Stimulated activated CD4-positive, alpha-beta T cell treated with anti-CD3 and anti-CD28 coated beads, Interleukin-1b, Interleukin-23, amount 100 ng/mL, for 48 hours (primary cell): Measurements from ENCODE around the gene RPS15.
"Not testable (repeated sequence)": the region's sequence is repeated elsewhere in the genome, so short reads cannot be mapped to it uniquely, and the experiment has no call there.

Source experiments
- DNase-seq: peaks from one replicate; pipeline ENCODE4 v3.0.0-alpha.2; 2020

Gene RPS15

DNA sequence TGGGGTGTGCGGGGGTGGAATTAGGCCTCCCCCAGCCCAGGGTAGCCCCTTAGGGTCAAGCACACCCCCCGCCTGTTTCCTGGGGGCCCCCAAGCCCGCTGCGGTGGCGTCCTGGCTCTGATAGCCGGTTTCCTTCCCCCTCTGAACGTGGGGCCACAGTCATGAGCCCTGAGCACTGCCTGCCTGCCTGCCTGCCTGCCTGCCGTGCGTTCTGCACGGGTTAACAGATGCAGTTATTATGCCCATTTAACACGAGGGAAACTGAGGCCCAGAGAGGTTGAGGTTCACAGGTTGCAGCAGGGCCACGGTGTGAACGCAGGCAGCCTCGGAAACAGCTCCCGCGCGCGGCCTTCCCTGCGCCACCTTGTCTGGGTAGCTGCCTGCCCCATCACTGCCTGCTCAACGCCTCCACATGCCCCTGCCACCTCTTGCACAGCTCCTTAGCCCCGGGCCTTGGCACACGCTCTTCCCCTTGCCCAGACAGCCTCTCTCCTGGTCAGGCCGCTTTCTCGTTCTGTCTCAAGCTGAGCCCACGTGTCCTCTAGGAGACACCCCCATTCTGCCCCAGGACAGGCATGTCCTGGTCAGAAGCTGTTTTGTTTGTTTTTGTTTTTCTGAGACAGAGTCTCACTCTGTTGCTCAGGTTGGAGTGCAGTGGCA is 35.7 kb upstream of the RPS15 start:
- no peak for DNase-seq

DNA sequence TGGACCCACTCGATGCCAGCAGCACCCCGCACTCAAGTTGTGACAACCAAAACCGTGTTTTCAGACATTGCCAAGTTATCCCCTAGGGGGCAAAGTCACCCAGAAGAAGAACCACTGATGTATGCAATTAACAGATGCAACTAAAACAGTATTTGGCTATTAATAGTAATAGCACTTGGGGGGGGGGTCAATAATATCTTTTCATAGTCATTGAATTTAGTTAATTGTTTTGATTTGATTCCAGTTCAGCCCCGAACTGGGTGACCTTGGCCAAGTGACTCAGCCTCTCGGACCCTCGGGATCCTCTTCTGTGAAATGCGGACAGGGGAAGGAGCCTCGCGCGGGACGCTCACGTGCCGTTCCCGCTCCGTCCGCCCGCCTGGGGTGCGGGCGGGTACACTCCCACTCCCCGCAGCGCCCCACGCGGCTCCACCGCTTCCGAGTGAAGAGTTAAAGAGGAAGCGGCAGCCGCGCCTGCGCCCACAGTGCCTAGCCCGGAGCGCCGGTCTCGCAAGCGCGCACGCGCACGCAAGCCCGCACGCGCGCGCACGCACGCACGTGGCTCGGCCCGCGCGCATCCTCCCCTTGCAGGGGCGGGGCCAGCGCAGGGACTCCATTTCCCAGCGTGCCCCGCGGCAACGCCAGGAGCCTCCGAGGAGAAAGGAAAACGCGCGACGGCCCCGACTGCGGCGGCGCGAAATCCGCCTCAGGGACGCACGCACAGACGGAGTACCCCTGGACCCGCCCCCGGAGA is 31.2 kb upstream of the RPS15 start:
- DNase-seq = peak; percentile 99

DNA sequence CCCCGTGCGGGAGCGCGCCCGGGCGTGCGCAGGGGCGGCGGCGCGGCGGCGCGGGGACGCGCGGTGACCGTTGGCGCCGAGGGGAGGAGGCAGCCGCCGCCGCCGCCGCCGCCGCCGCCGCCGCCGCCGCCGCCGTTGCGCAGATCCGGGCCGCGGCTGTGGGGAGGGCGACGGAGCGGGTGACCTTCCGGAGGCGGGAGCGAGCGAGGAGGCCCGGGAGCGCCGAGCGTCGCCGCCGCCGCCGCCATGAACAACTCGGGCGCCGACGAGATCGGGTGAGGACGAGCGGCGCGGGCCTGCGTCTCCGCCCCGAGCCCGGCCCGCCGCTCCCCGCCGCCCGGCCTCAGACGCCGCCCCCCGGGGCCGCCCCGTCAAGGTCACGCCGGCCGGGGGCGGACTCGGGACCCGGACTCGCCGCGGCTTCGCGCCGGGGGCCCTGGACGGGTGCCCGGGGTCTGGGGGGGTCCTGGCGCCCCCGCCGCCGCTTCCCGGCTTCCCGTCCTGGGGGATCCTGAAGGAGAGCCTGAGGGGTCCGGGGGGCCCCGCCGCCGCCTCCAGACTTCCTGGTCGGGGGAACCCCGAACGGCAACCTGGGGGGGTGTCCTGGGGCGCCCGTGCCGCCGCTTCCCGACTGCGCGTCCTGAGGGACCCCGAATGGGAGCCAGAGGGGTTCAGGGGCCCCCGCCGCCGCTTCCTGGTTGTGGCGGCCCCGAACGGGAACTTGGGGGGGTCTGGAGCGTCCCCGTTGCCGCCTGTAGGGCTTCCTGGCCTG is 30.5 kb upstream of the RPS15 start, which contains the start of gene DAZAP1:
DAZAP1 (plus strand) TSS at position 59 of the 772 bp plus-strand sequence; CDS start at position 247, 188 bp downstream.
- DNase-seq = peak; percentile 22

DNA sequence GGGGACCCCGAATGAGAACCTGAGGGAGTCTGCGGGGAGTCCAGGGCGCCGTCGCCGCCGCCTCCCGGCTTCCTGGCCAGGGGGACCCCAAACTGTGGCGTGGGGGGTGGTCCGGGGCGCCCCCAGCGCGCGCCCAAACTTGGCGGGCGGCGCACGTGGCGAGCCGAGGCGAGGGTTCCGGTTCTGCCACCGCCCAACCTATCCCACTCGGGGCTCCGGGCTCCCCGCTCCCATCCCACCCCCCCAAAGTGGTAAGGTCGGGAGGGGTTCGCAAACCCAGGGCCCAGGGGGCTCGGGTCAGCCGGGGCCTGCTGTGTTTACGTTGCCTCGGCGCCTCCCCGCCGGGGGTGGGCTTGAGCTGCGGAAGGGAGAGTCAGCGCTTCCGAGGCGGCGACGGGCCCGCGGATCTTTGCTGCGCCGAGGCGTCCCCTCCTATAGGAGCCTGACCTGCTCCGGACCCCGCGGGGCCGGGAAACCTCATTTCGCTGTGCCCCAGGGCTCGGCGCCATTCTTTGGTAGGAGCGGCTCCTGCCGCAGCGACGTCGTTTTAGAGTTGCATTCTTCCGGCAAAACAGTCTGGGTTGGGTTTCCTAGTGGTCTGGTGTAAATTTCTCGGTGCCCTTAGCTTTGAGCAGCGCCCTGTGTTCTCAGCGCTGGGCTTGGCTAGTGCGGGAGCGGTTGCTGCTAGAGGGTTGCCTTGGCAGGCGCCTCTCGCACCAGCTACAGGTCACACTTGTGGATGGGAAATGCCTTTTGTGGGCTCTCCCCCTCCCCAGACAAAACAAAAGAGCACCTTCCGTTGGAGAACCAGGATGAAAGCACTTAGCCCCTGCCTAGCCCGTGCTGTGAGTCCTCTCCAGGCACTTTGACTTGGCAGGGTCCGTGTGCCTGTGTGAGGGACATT is 29.6 kb upstream of the RPS15 start:
- DNase-seq = peak; percentile 54

DNA sequence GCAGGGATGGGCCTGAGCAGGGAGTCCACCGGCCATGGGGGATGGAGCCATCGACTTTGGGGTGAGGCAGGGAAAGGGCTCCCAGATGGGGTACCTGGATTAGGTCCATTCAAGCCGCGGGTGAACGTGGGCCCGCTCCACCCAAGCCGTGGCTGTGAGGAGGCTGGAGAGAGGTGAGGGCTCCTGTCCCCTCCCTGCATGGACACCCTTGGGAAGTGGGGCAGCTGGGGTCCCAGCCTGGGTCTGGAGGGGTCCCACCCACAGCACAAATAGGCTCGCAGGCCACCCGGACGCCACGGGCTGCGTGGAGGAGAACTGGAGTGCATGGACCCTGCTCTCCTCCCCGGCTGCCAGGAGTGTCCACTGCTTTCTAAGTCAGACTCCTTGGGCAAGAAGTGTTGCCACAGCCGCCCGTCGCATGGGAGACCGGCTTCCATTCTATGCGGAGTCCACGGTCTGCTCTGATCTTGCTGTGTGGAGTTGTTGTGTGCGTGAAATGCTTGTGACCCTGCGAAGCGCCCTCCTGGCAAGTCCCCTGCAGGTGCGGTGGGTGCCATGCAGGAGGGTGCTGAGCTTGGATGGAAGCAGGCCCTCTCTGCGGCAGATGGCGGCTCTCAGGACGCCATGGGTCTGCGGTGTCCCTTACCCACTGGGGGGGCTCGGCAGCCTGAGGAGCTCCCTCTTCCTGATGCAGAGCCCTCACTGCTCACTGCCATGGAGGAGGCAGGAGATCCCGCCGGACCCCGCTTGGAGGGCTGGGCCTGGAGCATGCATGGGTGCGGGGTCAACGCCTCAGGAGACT is 28.8 kb upstream of the RPS15 start:
- no peak for DNase-seq

DNA sequence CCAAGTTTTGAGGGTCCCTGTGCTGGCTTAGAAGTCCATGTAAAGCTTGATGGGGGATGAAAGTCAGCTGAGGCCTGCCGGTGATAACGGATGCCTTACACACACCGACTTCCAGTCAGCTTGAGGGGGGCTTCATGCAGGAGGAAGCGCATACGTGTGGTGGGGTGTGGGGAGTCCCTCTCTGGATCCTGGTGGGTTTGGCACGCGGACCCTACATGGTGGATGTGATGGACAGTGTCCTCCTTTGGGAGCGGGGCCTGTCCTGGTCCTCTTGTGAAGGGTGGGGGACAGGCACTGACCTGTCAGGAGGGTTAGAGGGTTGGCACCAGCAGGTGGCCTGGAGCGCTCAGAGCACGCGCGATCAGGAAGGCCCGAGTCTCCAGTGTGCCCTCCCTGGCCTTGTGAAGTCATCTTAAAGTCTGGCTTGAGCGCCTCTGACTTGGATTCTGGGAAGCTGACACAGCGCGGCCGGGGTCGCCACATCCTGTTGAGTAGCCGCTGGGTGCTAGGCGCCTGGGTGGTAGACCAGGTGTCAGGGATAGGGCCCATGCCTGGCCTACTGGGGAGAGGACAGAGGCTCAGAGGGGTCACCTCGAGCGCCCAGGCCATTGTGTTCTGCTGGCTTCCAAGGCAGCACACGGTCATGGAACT is 27.9 kb upstream of the RPS15 start:
- peak; percentile 35 for DNase-seq

DNA sequence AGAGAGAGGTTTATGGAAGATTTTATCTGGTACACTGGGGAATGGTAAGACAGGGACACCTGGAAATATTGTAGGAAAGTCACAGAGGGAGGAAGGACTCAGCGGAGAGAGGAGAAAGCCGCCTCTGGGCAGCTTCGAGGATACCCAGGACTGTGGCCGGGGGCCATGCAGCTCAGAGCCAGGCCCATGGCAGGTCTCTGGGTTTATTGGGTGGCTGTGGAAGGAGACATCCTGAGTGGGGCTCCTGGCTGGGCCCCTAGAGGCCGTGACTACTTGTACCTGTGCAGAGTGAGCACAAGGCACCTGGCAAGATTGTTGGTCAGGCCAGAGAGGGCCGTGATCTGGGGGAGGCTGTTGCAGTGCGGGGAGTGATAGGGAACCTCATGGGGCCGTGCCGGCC is 27.4 kb upstream of the RPS15 start:
- no peak for DNase-seq

DNA sequence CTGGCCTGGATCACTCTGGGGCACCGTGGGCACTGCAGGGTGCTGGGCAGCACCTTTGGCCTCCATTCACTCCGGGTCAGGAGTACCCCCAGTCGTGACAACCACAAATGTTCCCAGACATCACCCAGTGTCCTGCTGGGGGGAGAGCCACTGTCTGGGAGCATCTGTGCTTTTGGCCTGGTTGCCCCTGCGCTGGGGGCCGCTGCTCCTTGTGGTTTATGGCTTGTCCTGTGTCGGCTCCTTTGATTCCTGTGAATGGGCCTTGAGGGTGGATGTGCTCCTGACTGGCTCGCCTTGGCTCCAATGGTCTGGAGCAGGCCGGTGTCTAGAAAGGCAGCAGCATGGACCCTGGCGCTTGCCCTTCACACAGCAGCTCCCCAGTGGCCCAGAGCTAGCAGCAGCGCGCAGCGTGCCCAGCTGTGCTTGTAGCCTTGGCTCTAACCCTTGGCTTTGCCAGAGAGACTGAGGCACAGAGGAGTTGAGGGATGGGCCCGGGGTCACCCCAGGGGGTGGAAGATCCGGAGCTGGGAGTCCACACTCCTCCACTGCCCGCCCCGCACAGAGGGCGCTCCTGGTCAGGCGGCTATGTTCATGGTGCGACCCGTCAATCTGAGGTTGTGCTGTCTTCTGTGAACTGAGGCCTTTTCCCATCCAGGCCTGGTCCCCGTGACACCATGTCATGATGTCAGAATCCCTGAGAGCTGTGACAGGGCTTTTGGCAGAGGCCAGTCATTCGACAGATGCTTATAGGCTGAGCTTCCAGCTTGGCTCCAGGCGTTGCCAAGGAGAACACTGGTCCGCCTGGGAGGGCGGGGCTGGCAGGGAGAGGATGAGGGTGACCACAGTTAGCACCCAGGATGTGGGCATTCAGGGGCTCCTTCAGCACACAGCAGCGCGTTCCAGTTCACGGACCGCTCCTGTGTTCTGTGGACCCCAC is 26.7 kb upstream of the RPS15 start:
- no peak for DNase-seq

DNA sequence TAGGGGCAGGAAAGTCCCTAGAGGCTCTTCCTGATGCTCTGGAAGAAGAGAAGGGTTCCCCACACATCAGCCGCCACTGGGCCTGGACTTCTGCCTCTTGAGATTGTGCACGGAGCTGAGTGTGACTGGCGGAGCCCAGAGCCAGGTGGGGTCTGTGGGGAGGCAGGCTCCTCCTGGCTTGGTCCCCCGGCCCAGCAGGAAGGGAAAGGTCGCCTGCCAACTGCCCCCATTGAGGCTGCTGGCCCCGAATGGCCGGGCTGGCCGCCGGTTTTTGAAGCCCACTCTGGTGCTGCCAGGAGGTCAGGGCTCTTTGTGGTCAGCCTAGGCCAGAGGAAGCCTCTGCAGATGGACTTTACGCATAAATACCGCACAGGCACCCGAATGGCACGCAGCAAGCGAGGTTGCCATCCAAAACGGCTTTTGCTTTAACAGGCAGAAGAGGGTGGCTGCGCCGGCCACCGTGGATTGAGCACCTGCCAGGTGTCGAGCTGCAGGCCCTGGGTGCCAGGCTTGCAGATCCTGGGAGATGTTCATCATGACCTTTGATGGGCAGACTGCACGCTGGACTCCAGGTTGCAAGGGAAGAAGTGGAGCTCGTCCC is 25.8 kb upstream of the RPS15 start:
- DNase-seq = no peak

DNA sequence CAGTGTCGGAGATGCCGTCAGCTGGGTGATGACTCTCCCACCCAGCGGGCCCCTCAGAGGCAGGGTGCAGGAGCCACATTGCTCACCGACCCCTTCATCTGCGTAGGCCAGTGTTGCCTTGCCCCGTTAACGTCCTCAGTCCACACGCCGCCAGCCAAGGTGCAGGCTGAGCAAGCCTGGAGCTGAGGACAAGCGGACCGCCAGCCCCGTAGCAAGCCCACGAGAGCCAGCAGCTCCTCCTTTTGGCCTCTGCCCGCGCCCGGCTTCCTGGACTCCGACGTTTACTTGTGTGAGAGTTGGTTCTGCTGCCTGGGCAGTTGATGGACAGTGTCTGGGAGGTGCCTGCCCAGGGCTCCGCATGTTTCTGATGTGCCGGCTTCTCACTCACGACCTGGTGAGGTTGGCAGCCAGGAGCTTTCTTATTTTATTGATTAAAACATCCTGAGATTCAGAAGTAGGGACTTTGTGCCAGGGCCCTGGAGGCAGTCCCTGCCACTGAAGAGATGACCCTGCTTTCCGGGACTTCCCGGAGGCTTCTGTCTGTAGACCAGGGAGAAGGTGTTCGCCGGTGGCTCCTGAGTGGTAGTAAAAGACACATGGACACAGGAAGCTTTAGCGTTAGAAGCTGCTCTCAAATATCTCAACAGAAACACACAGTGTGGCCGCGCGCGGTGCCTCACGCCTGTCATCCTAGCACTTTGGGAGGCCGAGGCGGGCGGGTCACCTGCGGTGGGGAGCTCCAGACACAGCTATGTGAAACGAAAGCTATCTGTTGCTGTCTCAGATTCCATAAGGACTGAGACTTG is 25.0 kb upstream of the RPS15 start:
- DNase-seq = no peak

DNA sequence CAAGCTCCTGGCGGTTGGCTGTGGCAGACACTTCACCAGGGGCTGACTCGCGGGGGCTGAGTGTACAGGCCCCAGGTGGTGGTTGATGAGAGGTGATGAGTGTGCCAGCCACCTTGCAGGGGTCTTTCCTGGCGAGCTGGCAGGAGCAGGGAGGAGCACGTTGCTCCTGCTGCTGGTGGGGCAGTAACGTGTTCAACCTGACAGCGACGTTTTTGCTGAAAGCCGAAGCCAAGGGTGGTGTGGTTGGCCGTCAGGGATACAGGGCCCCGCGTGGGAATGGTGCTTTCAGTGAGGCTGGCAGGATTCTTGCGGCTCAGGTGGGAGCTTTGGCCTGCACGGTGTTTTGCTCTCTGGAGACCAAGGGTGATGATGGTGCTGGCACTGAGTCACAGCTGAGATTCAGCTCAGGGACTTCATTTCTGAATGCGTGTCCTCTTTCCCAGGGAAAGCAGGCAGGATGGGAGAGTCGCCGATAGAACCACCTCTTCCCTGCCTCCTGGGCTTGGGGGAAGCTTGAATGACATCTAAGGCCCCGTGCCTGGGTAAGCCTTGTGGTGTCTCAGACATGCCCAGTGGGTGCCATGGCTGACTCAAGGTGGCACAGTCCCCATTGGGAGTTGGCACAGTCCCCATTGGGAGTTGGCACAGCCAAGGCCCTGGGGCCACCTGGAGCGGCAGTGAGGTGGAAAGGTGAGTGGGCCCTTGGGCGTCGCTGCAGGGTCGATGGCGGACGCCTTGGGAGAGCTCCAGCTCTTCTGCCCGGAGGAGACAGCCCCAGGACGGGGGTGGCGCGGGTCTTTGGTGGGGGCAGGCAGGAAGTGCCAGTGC is 22.0 kb upstream of the RPS15 start:
- DNase-seq = no peak

DNA sequence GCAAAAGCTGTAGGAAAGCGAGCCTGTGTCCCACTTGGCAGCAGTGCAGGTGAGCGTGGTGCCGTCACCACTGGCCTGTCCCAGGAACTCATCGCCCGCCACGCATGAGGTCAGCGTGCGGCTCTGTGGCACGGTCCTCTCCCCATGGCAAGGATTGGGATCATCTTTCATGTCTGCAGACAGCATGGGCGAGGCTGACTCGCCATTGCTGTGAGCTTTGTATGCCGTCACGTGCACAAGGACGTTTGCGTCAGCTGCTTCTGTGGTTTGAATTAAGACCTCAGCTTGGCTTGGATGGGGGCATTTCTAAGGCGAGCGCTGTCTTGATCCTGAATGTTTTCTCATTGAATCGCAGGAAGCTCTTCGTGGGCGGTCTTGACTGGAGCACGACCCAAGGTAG is 21.1 kb upstream of the RPS15 start:
- no peak for DNase-seq

DNA sequence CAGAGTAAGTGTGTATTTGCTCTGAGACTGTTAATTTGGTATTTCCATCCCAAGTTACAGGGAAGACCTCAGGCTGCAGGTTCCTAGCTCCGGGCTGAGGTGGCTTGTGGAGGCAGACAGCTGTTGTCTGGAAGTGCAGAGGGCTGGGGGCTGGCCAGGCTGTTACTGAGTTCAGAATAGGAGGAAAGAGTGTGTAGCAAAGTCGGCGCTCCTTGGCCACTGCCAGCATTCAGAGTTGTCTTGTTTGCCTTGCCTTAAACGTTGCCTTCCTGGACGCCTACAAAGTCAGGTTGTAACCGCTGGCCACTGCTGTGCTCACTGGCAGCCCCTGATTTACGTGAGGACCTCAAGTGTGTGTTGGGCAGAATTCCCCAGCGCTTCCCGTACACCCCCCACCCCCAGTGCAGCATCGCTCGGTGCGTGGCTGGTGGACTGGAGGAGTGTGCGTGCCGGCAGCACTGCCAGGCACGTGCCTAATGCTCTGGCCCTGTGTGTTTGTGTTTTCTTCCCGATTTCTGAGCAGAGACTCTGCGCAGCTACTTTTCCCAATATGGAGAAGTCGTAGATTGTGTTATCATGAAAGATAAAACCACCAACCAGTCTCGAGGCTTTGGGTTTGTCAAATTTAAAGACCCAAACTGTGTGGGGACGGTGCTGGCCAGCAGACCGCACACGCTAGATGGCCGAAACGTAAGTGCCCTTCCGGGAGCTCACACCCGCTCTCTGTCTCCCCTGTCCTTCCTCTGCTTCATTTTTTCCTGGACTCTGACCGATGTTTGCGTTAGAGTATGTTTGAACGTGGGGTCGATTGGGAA is 20.3 kb upstream of the RPS15 start:
- no peak for DNase-seq

DNA sequence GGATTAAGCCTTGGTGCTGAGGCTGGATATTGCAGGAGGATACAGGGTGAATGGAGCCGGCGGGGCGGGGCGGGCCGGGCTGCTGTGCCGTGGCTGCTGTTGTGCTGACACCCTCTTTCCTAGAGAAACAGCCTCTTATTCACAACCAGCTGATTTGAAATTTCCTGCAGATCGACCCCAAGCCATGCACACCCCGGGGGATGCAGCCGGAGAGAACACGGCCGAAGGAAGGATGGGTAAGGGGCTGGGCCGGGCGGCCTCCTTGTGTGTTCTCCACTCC is 19.8 kb upstream of the RPS15 start:
- no peak for DNase-seq

DNA sequence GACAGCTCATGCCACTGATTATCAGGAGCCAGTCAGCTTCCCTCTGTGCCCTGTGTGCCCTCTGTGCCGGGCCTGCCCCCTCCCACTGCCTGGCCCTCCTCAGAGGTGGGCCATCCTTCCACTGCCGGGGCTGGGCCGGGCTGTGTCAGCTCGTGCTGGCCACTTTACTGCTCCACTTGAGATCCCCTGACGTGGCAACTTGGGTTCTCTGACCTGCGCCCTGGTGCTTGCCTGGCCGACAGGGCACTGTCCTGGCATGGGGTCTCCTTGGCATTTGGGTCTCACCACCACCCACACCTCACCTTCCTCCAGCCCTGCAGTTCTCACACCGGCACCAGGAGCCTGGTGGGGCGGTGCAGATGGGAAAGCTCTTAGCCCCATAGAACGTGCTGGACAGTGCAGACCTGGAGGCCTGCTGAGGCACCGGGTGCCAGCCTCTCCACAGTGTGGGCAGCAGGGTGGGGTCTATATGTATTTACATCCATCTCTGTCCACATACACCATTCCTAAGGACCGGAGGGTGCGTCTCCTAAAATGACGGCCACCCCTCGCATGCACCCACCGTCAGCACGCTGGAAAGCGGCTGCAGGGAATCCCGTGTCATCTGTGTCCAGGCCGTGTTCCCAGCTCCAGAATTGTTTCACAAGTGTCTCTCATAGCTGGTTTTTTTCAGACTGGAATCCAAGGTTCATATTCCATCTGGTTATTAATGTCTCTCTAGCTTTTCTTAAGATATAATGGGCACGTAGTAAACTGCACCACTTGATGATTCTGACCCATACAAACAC is 19.1 kb upstream of the RPS15 start:
- DNase-seq = no peak

DNA sequence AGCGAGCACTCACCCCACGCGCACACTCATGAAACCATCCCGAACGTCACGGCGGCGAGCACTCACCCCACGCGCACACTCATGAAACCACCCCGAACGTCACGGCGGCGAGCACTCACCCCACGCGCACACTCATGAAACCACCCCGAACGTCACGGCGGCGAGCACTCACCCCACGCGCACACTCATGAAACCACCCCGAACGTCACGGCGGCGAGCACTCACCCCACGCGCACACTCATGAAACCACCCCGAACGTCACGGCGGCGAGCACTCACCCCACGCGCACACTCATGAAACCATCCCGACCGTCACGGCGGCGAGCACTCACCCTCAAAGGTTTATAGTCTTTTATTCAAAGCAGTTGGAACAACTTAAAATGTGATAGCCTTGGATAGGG is 18.1 kb upstream of the RPS15 start:
- DNase-seq = not testable (repeated sequence)
